ENCODE results near the gene TRIM16.
"Not testable (repeated sequence)": the region's sequence is repeated elsewhere in the genome, so short reads cannot be mapped to it uniquely, and the experiment has no call there.

The TRIM16 gene

GRCh38 chr17:15683824-15684478, at the start of gene TRIM16:
Gene TRIM16 (minus strand): TSS chr17:15684311. CDS start chr17:15651609, 32,702 bp downstream.
- peak; percentile 61 to 63 for DNase-seq (ENCODE audit: low read depth in 2 of 2)

GRCh38 chr17:15733174-15733789, 49.2 kb upstream of the TRIM16 start:
- DNase-seq (ENCODE audit: low read depth in 2 of 2): not testable (repeated sequence)

GRCh38 chr17:15731900-15732299, 47.8 kb upstream of the TRIM16 start, which contains the start of gene TBC1D26:
Gene TBC1D26 (plus strand): TSS chr17:15732283. CDS start chr17:15735349, 3,066 bp downstream.
- not testable (repeated sequence) for DNase-seq (ENCODE audit: low read depth in 2 of 2)

- DNase-seq (ENCODE audit: low read depth in 2 of 2): not testable (repeated sequence)
These were observed 46.4 kb upstream of the TRIM16 start for GRCh38 chr17:15730535-15730934.

GRCh38 chr17:15716601-15717563, 32.8 kb upstream of the TRIM16 start:
- DNase-seq (ENCODE audit: low read depth in 2 of 2): not testable (repeated sequence)

- not testable (repeated sequence) for DNase-seq (ENCODE audit: low read depth in 2 of 2)
These were observed 24.8 kb upstream of the TRIM16 start for GRCh38 chr17:15708879-15709278.

GRCh38 chr17:15704813-15705212, 20.7 kb upstream of the TRIM16 start:
- DNase-seq (ENCODE audit: low read depth in 2 of 2): not testable (repeated sequence)

- not testable (repeated sequence) for DNase-seq (ENCODE audit: low read depth in 2 of 2)
These were observed 20.1 kb upstream of the TRIM16 start for GRCh38 chr17:15704239-15704638.

- not testable (repeated sequence) for DNase-seq (ENCODE audit: low read depth in 2 of 2)
These were observed 15.8 kb upstream of the TRIM16 start for GRCh38 chr17:15699937-15700336.

GRCh38 chr17:15699413-15699924, 15.4 kb upstream of the TRIM16 start, which contains the start of gene ZNF286A:
Gene ZNF286A (plus strand): TSS chr17:15699752. CDS start chr17:15700330, 578 bp downstream.
- peak; percentile 76 to 95 for DNase-seq (ENCODE audit: low read depth in 2 of 2)

- not testable (repeated sequence) for DNase-seq (ENCODE audit: low read depth in 2 of 2)
These were observed 14.9 kb upstream of the TRIM16 start for GRCh38 chr17:15698967-15699366.

- DNase-seq (ENCODE audit: low read depth in 2 of 2): not testable (repeated sequence)
These were observed 3.4 kb upstream of the TRIM16 start for GRCh38 chr17:15687494-15687893.

- not testable (repeated sequence) for DNase-seq (ENCODE audit: low read depth in 2 of 2)
These were observed 976 bp downstream of the TRIM16 start for GRCh38 chr17:15683135-15683534.

GRCh38 chr17:15675991-15676390, 8.1 kb downstream of the TRIM16 start:
- DNase-seq (ENCODE audit: low read depth in 2 of 2): not testable (repeated sequence)

GRCh38 chr17:15674640-15675039, 9.5 kb downstream of the TRIM16 start:
- DNase-seq (ENCODE audit: low read depth in 2 of 2): not testable (repeated sequence)

GRCh38 chr17:15669526-15669925, 14.6 kb downstream of the TRIM16 start:
- DNase-seq (ENCODE audit: low read depth in 2 of 2): not testable (repeated sequence)

GRCh38 chr17:15663691-15664090, 20.4 kb downstream of the TRIM16 start:
- DNase-seq (ENCODE audit: low read depth in 2 of 2): no peak

GRCh38 chr17:15663176-15663575, 20.9 kb downstream of the TRIM16 start:
- no peak for DNase-seq (ENCODE audit: low read depth in 2 of 2)

GRCh38 chr17:15662681-15663080, 21.4 kb downstream of the TRIM16 start:
- no peak for DNase-seq (ENCODE audit: low read depth in 2 of 2)

GRCh38 chr17:15660077-15660476, 24.0 kb downstream of the TRIM16 start:
- DNase-seq (ENCODE audit: low read depth in 2 of 2): no peak

- no peak for DNase-seq (ENCODE audit: low read depth in 2 of 2)
These were observed 24.4 kb downstream of the TRIM16 start for GRCh38 chr17:15659663-15660062.

GRCh38 chr17:15659236-15659635, 24.9 kb downstream of the TRIM16 start:
- no peak for DNase-seq (ENCODE audit: low read depth in 2 of 2)

All from activated CD8-positive, alpha-beta memory T cell treated with anti-CD3 and anti-CD28 coated beads for 4 hours (primary cell).